Activated T-helper 9 cell treated with anti-CD3 and anti-CD28 coated beads, Interleukin-2, amount 50 U/mL, for 16 hours (primary cell): ENCODE results near the gene ABCG5.

Experiments
- DNase-seq: peaks from one replicate; pipeline ENCODE4 v3.0.0-alpha.2; 2020; ENCODE audit warnings: low read depth

Gene ABCG5

DNA sequence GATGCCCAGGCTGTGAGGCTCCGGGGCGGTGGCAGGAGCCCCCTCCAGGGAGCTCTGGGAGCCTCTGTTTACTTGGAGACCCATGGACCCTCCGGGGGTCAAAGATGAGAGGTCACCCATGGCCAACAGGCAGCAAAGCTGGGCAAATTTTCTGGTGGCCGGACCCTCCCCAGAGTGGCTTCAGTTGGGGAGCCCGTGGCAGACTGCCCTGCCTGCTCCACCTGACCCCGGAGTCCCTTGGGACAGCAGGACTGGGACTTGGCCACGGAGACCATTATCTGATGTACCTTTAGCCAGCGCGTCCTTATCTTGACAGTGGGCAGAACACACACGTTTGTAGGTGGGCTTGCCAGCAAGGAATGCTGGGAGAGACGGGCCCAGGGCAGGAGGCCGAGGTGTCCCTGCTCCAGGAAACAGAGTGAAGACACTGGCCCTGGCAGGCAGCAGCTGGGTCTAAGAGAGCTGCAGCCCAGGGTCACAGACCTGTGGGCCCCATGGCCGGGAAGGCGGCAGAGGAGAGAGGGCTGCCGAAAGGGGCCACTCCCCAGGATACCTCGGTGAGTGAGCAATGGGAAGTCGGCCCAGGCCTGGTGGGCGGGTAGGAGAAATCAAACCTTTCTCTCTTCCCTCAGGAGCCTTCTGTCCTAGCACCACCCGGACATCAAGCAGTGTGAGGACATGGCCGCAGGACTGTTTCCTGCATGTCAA, at the start of gene ABCG5, which contains the start of gene ABCG8:
Gene ABCG5 (minus strand): TSS at position 280 of the 708 bp plus-strand sequence. CDS start 160 bp downstream, at position 120.
Gene ABCG8 (plus strand): TSS at position 412 of the 708 bp plus-strand sequence. CDS start 83 bp downstream, at position 495.
- DNase-seq: no peak

DNA sequence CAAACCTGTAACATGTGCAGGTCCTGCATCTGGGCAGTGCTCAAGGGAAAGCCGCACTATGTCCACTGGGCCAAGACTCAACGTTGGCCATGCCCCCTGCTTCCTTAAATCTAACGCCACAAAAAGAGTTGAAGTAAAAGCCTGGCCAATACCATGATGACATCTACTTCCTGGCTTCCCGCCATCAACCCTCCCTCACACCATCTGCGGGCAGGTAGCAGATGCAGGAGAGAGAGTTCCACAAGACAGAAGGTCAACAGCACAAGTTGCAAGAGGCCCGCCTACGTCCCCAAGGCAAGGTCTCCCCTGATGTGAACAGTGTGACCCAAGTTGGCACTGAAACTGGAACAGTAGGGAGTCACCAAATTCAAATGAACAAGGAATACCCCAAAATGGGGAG, 48.5 kb upstream of the ABCG5 start:
- no peak for DNase-seq

DNA sequence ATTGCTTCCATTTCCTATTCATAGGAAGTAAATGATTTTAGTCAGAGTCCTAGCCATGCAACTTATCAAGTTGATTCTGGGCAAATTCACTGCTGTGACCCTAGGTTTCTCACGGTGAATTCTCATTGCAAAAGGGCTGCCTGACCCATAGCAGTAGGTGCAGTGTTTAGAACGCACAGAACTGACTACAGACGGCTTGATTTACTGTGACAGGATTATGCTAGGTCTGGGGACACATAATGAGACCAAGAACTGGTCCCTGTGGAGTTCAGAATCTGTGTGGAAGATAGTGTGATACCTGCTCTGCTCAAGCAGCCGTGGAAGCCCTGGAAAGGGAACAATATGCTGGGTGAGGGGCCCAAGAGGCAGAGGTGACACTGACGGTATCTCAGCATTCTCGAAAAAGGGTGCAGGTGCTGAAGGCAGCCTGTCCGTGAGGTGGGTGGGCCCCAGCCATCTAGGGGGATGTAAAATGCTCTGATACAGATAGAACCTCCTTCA, 46.5 kb upstream of the ABCG5 start:
- DNase-seq: no peak

DNA sequence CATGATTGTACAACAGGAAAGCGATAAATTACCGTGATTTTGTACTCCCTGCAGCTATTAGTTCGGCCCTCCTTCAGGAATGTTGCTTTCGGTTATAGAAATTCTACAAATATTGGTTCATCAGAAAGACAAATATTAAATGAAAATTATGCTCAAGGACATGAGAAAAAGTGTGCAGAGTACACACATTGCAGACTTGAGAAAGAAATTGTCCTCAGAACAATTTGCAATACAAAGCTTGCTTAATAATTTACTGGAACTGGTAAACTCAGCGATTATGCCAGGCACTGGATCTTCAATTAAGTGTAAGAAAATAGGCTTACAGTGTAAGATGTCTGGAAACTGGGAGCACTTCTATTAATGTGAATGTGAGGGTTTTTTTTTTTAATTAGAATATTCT, 46.0 kb upstream of the ABCG5 start:
- no peak for DNase-seq

DNA sequence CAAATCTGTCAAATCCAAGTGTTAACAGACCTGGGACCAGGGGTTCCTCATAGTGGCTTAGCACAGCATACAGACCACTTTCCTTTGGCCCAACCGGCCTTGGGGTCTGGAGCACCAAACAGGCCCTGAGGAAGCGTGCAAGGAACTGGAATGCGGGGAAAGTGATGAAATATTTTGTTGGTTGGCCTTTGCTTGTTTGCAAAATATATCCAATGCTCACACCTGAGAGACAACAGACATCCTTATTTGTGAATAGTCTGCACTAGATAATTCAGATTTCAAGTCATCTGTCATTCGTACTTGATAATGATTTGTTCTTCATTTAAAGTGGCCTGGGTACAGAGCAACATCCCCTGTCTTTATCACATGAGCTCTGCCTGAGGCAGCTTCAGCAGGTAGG, 43.7 kb upstream of the ABCG5 start:
- no peak for DNase-seq

DNA sequence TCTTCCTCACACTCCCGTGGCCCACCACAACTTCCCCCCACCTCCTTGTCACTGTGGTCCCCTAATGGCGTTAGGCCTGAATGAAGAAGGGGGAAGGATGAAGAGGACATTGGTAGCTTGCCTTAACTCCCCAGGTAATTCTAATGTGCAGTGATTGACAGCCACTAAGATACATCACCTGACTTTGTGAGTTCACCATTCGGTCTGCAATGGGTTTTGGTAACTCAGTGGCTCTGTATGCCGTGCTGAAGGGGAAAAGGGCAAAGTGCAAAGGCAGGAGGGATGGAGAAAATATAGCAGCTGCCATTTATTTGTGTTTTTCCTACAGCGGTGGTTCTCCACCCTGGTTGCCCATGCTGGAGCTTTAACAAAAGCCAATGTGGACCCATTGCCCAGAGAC, 42.3 kb upstream of the ABCG5 start:
- no peak for DNase-seq

DNA sequence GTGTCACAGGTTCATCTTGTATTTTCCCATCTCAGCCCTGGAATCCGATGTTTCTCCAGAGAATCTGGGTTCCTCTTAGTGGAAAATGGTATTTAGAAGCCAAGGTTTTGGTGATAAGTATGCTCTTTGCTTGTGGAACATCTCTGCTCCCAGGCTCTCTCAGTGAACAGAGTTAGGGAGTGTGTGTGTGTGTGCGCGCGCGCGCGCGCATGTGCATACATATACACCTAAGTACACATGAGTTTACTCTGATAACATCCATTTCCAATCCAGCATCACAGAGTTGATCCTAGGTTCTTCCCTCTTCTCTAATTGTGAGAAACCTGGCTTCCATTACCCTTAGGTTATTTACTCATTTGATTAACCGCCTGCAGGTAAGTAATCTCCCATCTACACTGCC, 41.8 kb upstream of the ABCG5 start:
- DNase-seq: no peak

DNA sequence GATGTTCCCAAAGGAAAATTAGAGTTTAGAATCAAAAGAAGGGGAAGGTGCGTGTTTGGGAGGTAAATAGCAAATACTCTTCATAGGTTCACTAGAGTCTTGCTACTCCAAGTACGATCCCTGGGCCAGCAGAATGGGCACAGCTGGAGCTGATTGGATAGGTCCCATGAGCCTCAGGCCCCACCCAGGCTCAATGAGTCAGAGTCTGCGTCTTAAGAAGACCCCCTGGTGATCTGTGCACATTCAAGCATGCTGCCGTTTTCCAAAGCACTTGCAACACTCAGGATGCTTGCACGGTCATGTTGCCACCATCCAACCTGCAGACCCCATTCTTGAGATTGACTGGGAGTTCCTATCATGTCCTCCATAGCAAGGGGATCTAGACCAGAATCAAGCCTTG, 40.6 kb upstream of the ABCG5 start:
- no peak for DNase-seq

DNA sequence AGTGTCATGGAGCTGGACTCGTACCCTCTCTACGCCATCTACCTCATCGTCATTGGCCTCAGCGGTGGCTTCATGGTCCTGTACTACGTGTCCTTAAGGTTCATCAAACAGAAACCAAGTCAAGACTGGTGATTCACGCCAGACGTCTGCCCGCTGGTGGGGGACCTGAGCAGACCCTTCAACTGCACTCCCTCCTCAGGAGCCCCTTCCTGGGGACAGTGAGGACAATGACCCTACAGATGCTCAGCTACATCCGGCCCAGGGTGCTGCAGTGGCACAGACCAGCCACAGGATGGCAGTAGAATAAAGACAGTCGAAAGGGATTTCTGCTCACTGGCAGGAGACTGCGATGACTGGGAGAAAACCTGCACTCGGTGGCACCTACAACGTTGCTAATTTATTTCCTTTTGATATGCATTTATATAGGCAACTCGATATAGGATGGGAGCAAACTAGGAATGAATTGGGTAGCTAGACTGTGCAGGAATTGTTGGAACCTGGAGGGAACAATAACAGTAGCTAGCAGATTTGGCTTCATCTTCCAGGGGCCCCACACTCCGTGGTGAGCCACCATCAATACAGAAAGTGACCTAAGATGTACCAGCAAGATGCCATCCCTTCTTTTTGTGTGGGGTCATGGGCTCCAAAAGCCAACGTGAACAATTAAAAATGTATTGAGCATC, 39.3 kb upstream of the ABCG5 start:
- DNase-seq: peak; percentile 20

DNA sequence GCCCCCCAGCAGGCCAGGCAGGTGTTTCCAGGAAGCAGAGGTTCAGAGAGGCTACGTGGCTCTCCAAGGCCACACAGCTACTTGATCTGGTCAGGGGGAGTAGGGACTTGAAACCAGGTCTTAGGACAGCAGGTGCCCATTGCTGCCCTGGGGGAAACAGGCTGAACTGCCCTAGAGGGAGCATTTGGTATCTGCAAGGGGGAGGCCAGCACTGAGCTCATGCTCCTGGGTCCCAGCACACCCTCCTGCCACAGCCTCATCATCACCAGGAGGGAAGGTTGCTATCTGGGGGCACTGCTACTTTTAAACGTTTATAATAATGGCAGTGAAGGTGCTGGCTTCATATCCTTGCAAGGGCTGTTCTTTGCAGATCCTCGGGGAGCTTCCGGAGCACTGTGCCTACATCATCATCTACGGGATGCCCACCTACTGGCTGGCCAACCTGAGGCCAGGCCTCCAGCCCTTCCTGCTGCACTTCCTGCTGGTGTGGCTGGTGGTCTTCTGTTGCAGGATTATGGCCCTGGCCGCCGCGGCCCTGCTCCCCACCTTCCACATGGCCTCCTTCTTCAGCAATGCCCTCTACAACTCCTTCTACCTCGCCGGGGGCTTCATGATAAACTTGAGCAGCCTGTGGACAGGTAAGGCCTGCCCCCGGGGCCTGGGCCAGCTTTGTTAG, 36.3 kb upstream of the ABCG5 start:
- no peak for DNase-seq

DNA sequence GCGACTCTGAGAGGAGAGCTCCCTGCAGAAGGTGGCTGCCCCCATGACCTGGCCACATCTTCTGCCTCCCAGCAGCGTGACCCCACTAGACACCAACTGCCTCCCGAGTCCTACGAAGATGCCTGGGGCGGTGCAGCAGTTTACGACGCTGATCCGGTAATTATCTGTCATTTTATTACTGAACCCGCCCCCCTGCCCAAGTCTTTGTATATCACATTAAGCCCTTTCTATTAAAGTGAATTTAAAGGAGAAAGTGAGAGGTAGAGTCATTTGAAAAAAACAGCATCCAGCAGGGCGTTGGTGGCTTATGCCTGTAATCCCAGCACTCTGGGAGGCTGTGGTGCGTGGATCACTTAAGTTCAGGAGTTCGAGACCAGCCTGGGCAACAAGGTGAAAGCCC, 33.5 kb upstream of the ABCG5 start:
- DNase-seq: no peak

DNA sequence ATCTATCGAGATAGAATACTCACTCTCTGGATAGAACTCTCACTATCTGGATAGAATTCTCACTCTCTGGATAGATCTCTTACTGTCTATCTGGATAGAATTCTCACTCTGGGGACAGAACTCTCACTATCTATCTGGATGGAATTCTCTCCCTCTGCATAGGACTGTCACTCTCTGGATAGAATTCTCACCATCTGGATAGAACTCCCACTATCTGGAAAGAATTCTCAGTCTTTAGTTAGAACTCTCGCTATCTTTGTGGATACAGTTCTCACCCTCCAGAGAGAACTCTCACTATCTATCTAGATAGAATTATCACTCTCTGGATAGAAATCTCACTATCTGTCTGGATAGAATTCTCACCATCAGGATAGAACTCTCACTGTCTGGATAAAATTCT, 16.7 kb upstream of the ABCG5 start:
- no peak for DNase-seq

DNA sequence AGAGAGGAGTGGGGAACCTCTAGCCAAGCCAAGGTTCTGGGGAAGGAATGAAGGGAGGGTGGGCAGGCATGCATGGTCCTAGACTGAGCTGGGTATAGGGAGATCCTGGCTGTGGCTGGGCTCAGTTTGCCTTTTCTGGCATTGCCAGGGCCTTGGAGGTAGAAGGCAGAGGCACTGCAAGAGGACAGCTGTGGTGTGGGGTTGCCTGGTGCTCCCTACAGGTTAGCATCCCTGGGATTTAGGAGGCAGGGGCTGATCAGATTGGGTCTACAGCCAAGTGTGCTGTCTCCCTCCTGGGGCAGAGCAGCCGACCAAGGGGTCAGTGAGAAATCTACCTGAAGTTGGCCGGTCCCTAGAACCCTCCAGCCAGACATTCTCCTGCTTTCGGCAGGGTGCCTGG, 16.0 kb upstream of the ABCG5 start:
- no peak for DNase-seq

DNA sequence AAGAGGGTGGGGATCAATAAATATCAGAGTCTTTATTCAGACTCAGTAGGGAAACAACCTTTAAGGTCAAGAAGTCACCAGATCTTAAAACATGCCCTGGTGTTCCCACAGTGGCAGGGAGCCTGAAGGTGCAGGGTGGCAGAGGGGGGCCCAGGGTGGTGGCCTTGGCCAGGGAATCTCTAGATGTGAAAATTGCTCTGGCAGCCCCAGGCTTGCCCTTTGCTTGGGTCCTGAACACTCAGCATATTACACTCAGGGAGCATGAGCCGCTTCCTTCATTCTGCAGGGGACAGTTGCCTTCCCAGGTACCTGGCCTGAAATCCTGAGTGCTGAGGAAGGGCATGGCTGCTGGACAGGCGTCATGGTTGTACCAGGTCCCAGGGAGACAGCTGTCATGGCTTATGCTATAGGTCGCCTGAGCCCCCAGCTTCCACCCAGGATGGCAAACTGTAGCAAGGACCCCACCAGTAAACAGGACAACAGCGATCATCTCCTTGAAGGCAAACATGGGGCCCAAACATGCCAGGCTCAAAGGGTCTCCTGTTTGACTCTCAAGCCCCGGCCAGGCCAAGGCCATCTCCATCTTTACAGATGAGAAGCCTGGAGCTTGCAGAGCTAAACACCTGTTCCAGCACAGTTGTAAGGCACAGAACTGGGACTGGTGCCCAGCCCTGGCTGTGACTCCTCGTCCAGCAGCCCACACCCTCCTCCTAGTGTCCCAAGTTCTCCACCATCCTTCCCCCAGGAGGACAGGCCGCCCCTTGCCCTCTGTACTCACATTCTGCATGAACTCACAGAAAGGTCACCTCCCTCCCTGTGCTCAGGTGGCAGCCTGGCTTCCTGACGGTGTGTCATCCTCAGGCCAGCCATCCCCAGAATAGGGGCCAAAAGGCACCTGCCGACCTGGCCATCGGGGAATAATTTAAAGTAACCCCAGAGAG, 14.8 kb upstream of the ABCG5 start:
- no peak for DNase-seq

DNA sequence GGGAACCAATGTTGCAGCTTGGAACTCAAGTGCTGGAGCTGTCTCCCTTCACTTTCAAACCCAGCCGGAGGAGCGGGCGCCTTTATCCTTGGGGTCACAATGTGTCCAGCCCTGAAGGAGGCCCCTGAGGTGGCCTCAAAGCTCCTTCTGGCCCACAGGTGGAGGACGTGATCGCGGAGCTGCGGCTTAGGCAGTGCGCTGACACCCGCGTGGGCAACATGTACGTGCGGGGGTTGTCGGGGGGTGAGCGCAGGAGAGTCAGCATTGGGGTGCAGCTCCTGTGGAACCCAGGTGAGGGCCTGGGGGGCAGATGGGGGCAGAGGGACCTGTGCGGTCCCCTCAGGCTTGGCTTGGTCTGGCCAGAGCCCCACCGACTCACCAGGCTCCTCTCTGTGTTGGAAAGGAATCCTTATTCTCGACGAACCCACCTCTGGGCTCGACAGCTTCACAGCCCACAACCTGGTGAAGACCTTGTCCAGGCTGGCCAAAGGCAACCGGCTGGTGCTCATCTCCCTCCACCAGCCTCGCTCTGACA, 13.6 kb upstream of the ABCG5 start:
- no peak for DNase-seq

DNA sequence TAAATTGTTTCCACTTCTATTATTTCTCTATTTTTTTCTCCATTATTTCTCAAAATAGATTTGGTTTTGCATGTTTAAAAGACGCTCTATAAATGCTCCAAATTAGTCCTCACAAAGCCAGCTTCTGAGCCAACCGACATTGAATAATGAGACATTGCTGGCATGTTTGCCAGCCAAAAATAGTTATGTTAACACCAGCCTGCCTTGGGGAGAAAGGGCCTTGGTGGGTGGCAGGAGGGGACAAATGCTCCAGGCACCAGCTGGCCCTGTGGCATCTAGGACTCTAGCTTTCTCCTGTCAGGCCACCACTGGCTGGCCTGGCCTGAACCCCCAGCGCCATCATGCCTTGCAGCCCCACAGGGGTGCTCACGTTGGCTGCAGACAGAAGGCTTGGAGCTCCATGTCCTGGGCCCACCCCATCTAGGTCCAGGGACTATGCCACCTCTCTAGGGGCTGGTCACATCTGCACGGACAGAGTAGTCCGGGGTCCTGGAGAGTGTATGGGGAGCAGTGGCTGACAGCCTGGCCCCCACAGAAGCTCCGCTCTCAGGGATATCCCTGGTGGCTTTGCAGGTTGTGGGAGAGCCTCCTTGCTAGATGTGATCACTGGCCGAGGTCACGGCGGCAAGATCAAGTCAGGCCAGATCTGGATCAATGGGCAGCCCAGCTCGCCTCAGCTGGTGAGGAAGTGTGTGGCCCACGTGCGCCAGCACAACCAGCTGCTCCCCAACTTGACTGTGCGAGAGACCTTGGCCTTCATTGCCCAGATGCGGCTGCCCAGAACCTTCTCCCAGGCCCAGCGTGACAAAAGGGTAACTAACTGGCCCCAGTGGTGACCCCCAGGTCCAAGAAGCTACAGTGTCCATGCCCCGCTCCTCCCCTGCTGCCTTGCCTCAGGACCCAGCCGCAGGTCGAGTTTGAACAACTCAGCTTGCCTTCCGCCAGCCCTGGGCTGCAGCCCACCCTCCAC, 12.7 kb upstream of the ABCG5 start:
- DNase-seq: no peak

DNA sequence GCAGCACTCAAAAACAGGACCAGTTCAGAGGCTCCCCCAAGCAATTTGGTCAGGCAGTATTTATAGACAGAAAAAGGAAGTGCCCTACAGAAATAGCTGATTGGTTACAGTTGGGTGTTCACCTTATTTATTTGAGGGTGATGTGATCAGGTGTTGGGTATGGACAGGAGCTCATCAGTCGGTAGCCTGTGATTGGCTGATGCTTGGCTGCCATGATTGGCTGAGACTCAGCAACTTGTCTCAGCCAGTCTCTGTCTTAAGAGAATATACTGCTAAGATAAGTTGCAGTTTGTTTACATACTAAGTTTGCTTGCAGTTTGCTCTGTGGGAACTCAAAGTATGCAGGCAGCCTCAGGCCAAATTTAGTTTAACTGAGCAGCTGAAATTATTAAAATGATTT, 9.6 kb upstream of the ABCG5 start:
- no peak for DNase-seq

DNA sequence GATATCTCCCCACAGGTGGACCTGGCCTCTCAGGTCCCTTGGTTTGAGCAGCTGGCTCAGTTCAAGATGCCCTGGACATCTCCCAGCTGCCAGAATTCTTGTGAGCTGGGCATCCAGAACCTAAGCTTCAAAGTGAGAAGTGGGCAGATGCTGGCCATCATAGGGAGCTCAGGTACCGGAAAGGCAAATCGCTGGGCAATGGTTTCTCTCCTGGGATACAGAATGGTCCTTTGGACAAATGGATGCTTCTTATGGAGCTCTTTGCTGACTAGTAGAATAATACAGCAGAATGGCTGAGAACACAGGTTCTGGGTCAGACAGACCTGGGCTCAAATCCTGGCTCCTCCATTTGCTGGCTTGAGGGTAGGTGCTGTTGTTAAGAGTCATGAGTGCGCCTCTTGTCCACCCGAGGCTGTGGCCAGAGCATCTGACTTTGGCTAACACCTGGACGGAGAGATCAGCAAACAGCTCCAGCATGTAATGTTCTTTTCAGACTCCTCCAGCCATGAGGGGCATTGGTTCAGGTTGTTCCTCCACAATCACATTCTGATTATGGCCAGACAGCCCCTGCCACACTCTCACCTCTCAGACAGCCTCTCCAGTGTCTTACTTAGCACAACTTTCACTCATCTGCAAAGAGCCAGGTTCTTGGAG, 7.6 kb upstream of the ABCG5 start:
- no peak for DNase-seq

DNA sequence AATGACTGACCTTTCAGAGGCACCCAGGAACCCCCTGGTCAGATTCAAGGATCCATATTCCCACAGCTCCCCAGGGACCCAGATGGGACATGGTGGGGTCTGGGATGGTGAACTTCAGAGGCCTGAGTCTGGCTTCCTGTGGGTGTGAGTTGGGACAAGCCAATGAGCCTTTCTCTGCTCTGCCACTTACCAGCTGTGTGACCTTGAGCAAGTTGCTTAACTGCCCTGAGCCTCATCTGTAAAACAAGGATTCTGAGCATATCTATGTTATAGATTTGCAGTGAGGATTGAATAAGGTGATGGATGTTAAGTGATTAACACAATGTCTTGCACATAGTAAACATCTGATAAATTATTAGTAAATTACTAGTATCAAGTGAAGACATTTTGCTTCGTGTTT, 6.5 kb upstream of the ABCG5 start:
- no peak for DNase-seq

DNA sequence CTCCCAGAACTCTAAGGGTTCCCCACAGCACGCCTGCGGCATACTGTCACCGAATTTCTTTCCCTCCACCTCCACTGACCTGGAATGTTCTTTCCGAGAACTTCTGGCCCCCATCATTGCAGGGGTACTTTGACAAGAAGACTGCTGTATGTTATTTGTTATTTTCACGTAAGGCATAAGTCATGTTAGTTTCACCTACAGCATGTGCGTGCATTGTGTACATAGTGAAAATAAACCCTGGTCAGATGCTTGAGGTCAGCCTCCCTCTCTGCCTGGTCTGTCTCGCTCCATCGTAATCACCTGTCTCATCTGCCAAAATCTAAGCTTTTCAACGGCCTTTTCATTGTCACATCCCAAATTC, 4.2 kb upstream of the ABCG5 start:
- no peak for DNase-seq
